ENCODE data around the gene TM4SF5. TPM values are rescaled to one million over a fixed set of nuclear protein-coding genes. Genes with fewer than 3 reads are reported as not detected.

Gene TM4SF5
- total and polyA plus RNA-seq, 7 donors = 0.34 TPM; not detected in 6

DNA sequence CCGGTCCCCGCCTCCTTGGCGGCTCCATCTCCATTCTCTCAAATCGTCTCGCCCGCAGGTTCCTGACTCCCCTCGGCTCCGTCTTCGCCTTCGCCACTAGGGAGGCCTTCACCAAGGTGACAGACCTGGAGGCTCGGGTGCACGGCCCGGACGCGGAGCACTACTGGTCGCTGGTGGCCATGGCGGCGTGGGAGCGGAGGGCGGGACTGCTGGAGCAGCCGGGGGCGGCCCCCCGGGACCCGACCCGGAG, 17.9 kb downstream of the TM4SF5 start:
- Histone ChIP-seq H3K9me3 (no peaks in the 10 kb centered on the region), H3K27me3 (ENCODE audit: insufficient read depth in 3 of 3, low read length in 2 of 3) (peaks cover 0 to 18% (median 2%) of the 10 kb centered on the region in 3 donors), H3K27ac (peak overlapping the region; percentile 90), H3K36me3 (ENCODE audit: insufficient read depth in 1 of 2, low read depth in 1 of 2) (no peaks in the 10 kb centered on the region), H3K4me1 (peaks cover 26% of the 10 kb centered on the region), H3K4me3 (peak overlapping the region; percentile 82)
- DNase-seq (no peak), ATAC-seq (no peak)
- TF ChIP-seq, protein P1, sequence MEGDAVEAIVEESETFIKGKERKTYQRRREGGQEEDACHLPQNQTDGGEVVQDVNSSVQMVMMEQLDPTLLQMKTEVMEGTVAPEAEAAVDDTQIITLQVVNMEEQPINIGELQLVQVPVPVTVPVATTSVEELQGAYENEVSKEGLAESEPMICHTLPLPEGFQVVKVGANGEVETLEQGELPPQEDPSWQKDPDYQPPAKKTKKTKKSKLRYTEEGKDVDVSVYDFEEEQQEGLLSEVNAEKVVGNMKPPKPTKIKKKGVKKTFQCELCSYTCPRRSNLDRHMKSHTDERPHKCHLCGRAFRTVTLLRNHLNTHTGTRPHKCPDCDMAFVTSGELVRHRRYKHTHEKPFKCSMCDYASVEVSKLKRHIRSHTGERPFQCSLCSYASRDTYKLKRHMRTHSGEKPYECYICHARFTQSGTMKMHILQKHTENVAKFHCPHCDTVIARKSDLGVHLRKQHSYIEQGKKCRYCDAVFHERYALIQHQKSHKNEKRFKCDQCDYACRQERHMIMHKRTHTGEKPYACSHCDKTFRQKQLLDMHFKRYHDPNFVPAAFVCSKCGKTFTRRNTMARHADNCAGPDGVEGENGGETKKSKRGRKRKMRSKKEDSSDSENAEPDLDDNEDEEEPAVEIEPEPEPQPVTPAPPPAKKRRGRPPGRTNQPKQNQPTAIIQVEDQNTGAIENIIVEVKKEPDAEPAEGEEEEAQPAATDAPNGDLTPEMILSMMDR (IDR thresholded peaks at IDR 0.05) = no peak
- intact Hi-C loops (cut with DNase I) = no loop called here
- WGBS, 3 donors = 0 to 3% (median 2%) methylated on average over 5 to 25 of the region's 25 CpGs

DNA sequence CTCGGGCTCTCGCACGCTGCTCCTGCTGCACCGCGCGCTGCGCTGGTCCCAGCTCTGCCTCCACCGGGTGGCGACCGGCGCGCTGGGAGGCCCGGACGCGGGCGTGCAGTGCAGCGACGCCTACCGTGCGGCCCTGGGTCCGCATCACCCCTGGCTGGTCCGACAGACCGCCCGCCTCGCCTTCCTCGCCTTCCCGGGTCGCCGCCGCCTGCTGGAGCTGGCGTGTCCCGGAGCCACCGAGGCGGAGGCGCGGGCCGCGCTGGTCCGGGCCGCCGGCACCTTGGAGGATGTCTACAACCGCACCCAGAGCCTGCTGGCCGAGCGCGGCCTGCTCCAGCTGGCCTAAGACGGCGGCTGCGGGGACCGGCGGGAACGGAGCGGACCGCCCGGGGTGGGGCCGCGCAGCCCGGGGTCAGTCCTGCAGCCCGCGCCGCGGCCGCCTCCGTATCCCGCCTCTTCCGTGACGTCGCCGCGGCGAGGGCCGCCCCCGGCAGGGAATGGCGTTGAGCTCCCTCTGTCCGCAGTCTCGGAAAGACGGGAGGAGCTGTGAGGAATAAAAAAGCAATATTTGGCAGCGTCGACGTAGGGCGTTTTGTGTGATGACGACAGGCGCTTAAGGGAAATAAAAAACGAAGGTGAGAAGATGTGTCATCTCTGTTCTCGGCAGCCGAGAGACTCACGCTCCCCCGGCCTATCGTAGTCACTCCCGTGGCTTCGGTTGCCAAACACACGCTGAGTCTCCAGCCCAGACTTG, 18.4 kb downstream of the TM4SF5 start:
- Histone ChIP-seq H3K4me1 (peaks cover 26% of the 10 kb centered on the region), H3K36me3 (ENCODE audit: insufficient read depth in 1 of 2, low read depth in 1 of 2) (no peaks in the 10 kb centered on the region), H3K27me3 (ENCODE audit: insufficient read depth in 3 of 3, low read length in 2 of 3) (peaks cover 0 to 12% (median 2%) of the 10 kb centered on the region in 3 donors), H3K9me3 (no peaks in the 10 kb centered on the region), H3K4me3 (peak overlapping the region; percentile 82), H3K27ac (peak overlapping the region; percentile 90)
- DNase-seq (peak; percentile 86 to 93), ATAC-seq (peak; percentile 91 to 92 (median 92))
- intact Hi-C loops (cut with DNase I) = no loop called here
- WGBS, 3 donors = 0% methylated on average over 75 to 91 of the region's 91 CpGs
- TF ChIP-seq, protein P1 (IDR thresholded peaks at IDR 0.05) = peak; percentile 68

DNA sequence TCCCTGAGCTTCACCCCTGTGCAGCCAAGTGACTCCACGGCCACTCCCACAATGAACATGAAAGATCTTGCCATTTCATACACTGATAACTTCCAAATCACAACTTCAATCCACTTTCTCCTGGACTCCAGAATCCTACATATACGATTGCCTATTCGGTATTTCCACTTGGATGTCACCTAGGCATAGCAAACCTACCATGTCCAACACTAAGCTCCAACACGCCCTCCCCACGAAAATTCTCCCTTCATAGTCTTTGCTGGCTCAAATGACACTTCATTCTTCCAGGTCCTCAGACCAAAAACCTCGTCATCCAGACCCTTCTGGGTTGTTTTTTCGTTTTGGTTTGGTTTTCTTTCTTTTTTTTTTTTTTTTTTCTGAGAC, 19.0 kb downstream of the TM4SF5 start:
- Histone ChIP-seq H3K4me3 (peak overlapping the region; percentile 82), H3K27ac (peak overlapping the region; percentile 90), H3K9me3 (no peaks in the 10 kb centered on the region), H3K4me1 (peaks cover 24% of the 10 kb centered on the region), H3K27me3 (ENCODE audit: insufficient read depth in 3 of 3, low read length in 2 of 3) (peaks cover 0 to 7% (median 2%) of the 10 kb centered on the region in 3 donors), H3K36me3 (ENCODE audit: insufficient read depth in 1 of 2, low read depth in 1 of 2) (no peaks in the 10 kb centered on the region)
- TF ChIP-seq, protein P1 (IDR thresholded peaks at IDR 0.05) = no peak
- DNase-seq (peak in 1 of 2 donors; percentile 8), ATAC-seq (no peak)
- 28 to 38% (median 37%) methylated on average over 7 of the region's 7 CpGs for WGBS, 3 donors
- intact Hi-C loops (cut with DNase I) = no loop called here

DNA sequence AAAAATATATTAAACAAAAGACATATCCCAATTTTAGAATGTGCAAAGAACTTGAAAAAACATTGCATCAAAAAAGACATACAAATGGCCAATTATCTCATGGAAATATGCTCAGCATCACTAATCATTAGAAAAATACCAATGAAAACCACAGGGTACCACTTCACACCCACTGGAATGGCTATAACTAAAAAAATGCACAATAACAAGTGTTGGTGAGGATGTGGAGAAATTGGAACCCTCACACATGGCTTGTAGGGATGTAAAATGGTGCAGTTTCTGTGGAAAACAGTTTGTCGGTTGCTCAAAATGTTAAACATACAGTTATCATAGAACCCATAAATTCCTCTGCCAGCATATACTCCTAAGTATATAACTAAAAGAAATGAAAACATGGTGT, 23.5 kb downstream of the TM4SF5 start:
- DNase-seq = no peak
- Histone ChIP-seq H3K27ac (no peak overlapping the region), H3K9me3 (no peaks in the 10 kb centered on the region), H3K4me1 (peaks cover 11% of the 10 kb centered on the region), H3K36me3 (ENCODE audit: insufficient read depth in 1 of 2, low read depth in 1 of 2) (peaks cover 10 to 24% of the 10 kb centered on the region in 2 donors), H3K27me3 (ENCODE audit: insufficient read depth in 3 of 3, low read length in 2 of 3) (no peaks in the 10 kb centered on the region), H3K4me3 (no peak overlapping the region)
- WGBS, 3 donors = 97 to 99% (median 97%) methylated on average over 1 of the region's 1 CpG
- TF ChIP-seq, protein P1 (IDR thresholded peaks at IDR 0.05) = no peak
- intact Hi-C loops (cut with DNase I) = loop anchor here in 1 of 2 donors (5.0 kb wide), 1 partner anchor 42 kb away; no protein-coding TSS in a partner anchor
- no peak for ATAC-seq
